HepG2 (cell line): ENCODE results near the gene SEMA3B. TPM values are rescaled to one million over a fixed set of nuclear protein-coding genes. Genes with fewer than 3 reads are reported as not detected.
A peak's percentile ranks its signal among the peaks of the same experiment; 100 is the strongest.

Experiments
- ARNT ChIP-seq: fragments of 450-650 bp; IDR thresholded peaks from 2 replicates; pipeline ENCODE4 v1.6.1; 2017
- HMG20A ChIP-seq: IDR thresholded peaks from 2 replicates; pipeline ENCODE4 v1.6.1; 2016; ENCODE audit warnings: borderline replicate concordance
- HOMEZ ChIP-seq: IDR thresholded peaks from 2 replicates; pipeline ENCODE4 v1.6.1; 2016; ENCODE audit warnings: low read depth
- KLF15 ChIP-seq: sonication (generic); formaldehyde crosslinking; IDR thresholded peaks from 2 replicates; pipeline ENCODE4 v1.8.1; 2023; ENCODE audit warnings: borderline replicate concordance, mild to moderate bottlenecking, inconsistent platforms, missing genetic modification reagents, mixed read lengths
- NCOA2 ChIP-seq: sonication (generic); formaldehyde crosslinking; IDR thresholded peaks from 2 replicates; pipeline ENCODE4 v1.8.0; 2022; ENCODE audit warnings: inconsistent platforms
- TMF1 ChIP-seq: sonication (generic); formaldehyde crosslinking; IDR thresholded peaks from 2 replicates; pipeline ENCODE4 v1.8.1; 2022; ENCODE audit warnings: low read depth, missing genetic modification reagents
- ZBTB33 ChIP-seq: sonication (generic); formaldehyde crosslinking; IDR thresholded peaks from 2 replicates; pipeline ENCODE4 v1.4.0; 2020; ENCODE audit warnings: missing genetic modification reagents
- ZNF253 ChIP-seq: sonication (generic); formaldehyde crosslinking; IDR thresholded peaks from 2 replicates; pipeline ENCODE4 v1.8.0; 2022; ENCODE audit warnings: mild to moderate bottlenecking, missing genetic modification reagents, borderline replicate concordance
- ZNF30 ChIP-seq: sonication (generic); formaldehyde crosslinking; IDR thresholded peaks from 2 replicates; pipeline ENCODE4 v1.5.0; 2020; ENCODE audit warnings: mild to moderate bottlenecking, missing genetic modification reagents
- ZNF362 ChIP-seq: sonication (generic); formaldehyde crosslinking; IDR thresholded peaks from 2 replicates; pipeline ENCODE4 v1.4.0; 2020; ENCODE audit warnings: missing genetic modification reagents, mild to moderate bottlenecking, borderline replicate concordance
- ZNF552 ChIP-seq: sonication (generic); formaldehyde crosslinking; IDR thresholded peaks from 2 replicates; pipeline ENCODE4 v1.9.0; 2022; ENCODE audit warnings: missing genetic modification reagents, mild to moderate bottlenecking, borderline replicate concordance
- ZNF879 ChIP-seq: sonication (generic); formaldehyde crosslinking; IDR thresholded peaks from 2 replicates; pipeline ENCODE4 v1.8.1; 2023; ENCODE audit warnings: missing genetic modification reagents
- polyA plus RNA-seq, 8 experiments: library from polyadenylated mRNA; depleted of rRNA in 3 of 8; stranded (reverse) in 7 of 8; unstranded in 1 of 8; fragments of >200 nt; fragmentation: Illumina TruSeq in 4 of 8; extraction: Trizol in 4 of 8; gene quantifications; 2 replicates each; pipeline versions ENCODE4 v1.2.1 to v1.2.3, GENCODE V29; 2011 to 2016; ENCODE audit warnings: low read depth in 4 of 8, missing spikeins in 1 of 8, mixed read lengths in 1 of 8; ENCODE audit not compliant: insufficient read depth in 1 of 8
- total RNA-seq, 5 experiments: library from RNA; depleted of rRNA; stranded (reverse); fragments of >200 nt; fragmentation: Illumina TruSeq; extraction: Trizol; gene quantifications; 2 replicates each; pipeline ENCODE4 v1.2.3, GENCODE V29; 2016; ENCODE audit warnings: low read depth in 1 of 5

Gene SEMA3B
- total and polyA plus RNA-seq, 2 of the 13 experiments (the other 11 are each of a cell fraction or from before 2014, with no cell fraction given) = 93.2 to 158 TPM

- TF ChIP-seq ZNF362 (no peak), ZBTB33 (peak; percentile 40; the same call in 1 of the 2 replicates), TMF1 (CRISPR knock-in tag) (no peak), ZNF552 (no peak; the same call in 1 of the 2 replicates), ZNF879 (CRISPR knock-in tag) (no peak), ARNT (no peak), ZNF30 (CRISPR knock-in tag) (no peak), HOMEZ (CRISPR knock-in tag) (no peak), KLF15 (0 out of 2 replicates have a peak, but pooled peaks have one; percentile 43), HMG20A (CRISPR knock-in tag) (0 out of 2 replicates have a peak, but pooled peaks have one; percentile 2), ZNF253 (CRISPR knock-in tag) (no peak), NCOA2 (CRISPR knock-in tag) (no peak)
Observed at GRCh38 chr3:50226888-50227389, 42.0 kb upstream of the SEMA3B start (continued).
